Lower lobe of right lung (tissue), 2 donors: ENCODE data around the gene PIGT. TPM values are rescaled to one million over a fixed set of nuclear protein-coding genes. Genes with fewer than 3 reads are reported as not detected.
A peak's percentile ranks its signal among the peaks of the same experiment; 100 is the strongest.
"Not testable (repeated sequence)": the region's sequence is repeated elsewhere in the genome, so short reads cannot be mapped to it uniquely, and the experiment has no call there.

ENCODE experiments used
- ATAC-seq, 2 donors: fragments of 200-7000 bp; cut with Tn5 transposase; one replicate each; pipeline ENCODE4 v1.9.1; 2020 to 2022; ENCODE audit warnings: mild to moderate bottlenecking in 2 of 2, moderate library complexity in 2 of 2
- DNase-seq: peaks from one replicate; pipeline ENCODE4 v3.0.0-alpha.2; 2020
- H3K27ac ChIP-seq: fragments of 200-600 bp; one replicate; pipeline ENCODE4 v1.8.0; 2022
- H3K27me3 ChIP-seq: fragments of 200-600 bp; one replicate; pipeline ENCODE4 v1.8.0; 2022; ENCODE audit warnings: low read depth
- H3K36me3 ChIP-seq: fragments of 200-600 bp; one replicate; pipeline ENCODE4 v1.8.0; 2022; ENCODE audit warnings: mild to moderate bottlenecking
- H3K4me1 ChIP-seq: fragments of 200-600 bp; one replicate; pipeline ENCODE4 v1.8.0; 2022
- H3K4me3 ChIP-seq: fragments of 200-600 bp; one replicate; pipeline ENCODE4 v1.8.0; 2022; ENCODE audit warnings: mild to moderate bottlenecking
- H3K9me3 ChIP-seq: fragments of 200-600 bp; one replicate; pipeline ENCODE4 v1.8.0; 2022
- CTCF ChIP-seq: fragments of 200-600 bp; IDR thresholded peaks from one replicate; pipeline ENCODE4 v1.8.0; 2022; ENCODE audit warnings: antibody characterized with exemption, mild to moderate bottlenecking
- intact Hi-C: fragments of 100-400 bp; cut with DNase I; formaldehyde crosslinking; loops from one replicate; pipeline ENCODE4 v1.11.0; 2022
- microRNA-seq: library from miRNA; unstranded; fragments of <30 nt; microRNA quantifications from one replicate; pipeline ENCODE4 v1.2.0, GENCODE V29; 2020; ENCODE audit warnings: borderline number of aligned reads
- total RNA-seq: library from RNA; stranded (reverse); fragmentation: NEBNext Ultra II Directional; extraction: Animal tissue kit (Norgen Biotek cat#: 25700); gene quantifications from one replicate; pipeline ENCODE4 v1.2.1, GENCODE V29; 2021
- donor health status: DM: no; HTN: yes; CAD: no; lungs with severe emphysema.

Gene PIGT
- total RNA-seq, 1 donor from 2014 or later: 78.7 TPM

DNA sequence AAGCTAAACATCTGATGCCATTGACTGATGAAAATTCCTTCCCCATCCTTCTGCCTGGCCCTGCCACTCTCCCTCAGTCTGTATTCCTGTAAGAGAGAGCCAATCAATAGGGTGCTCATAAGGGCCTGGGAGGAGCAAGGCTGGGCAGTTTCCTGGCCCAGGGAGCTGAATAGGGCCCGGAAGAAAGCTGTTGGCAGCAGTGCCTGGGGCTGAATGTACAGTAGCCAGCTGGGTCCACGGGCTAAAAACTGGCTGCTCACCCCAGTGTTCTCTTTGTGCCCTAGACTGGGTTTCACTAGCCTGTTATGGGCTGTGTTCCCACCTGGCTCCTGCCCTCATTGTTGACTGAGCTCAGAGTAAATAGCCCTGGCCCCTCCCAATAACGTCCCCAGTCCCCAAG lies 51.9 kb downstream of the PIGT start:
- H3K36me3 ChIP-seq: no peaks in the 10 kb centered on the region
- intact Hi-C loops: no loop called here
- no peaks in the 10 kb centered on the region for H3K9me3 ChIP-seq
- no peak for TF ChIP-seq CTCF
- peaks cover 36% of the 10 kb centered on the region for H3K27me3 ChIP-seq
- ATAC-seq (no peak), DNase-seq (no peak)
- H3K27ac ChIP-seq: no peak overlapping the region
- H3K4me1 ChIP-seq: peaks cover 24% of the 10 kb centered on the region
- H3K4me3 ChIP-seq: no peak overlapping the region

DNA sequence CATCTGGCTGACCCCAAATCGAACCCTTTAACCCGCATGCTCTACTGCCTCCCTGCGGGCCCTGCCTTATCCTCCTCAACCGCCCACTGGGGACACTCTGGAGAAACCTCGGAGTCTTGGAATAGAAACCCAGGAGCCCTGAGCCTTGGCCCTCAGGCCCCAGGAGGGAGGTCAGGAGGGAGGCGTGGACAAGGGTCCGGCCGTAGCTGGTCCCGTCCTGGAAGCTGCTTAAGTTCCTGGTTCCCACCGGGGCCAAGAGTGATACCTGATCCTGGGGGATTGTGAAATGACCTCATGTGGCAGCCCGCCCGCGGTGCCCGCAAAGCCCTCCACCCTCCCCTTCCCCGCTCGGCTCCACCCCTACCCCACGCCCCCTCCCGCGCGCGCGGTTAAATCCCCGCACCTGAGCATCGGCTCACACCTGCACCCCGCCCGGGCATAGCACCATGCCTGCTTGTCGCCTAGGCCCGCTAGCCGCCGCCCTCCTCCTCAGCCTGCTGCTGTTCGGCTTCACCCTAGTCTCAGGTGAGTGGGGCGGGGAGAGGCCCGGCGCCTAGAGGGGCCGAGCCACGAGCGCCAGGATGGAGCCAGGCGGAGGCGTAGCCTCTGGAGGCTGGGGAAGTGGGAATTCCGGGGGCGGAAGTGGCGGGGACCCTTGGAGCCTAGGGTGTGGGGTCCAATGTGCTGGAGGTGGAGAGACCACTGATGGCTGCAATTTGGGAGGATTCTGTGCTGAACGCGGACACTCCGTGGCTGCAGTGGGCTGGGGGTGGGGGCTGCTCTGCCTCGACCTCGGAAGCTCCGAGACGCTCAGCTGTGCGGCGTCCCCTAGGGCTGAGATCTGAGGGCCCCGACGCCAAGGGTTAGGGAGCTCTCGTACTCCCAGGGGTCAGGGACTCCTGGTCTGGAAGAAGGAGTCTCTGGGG lies 53.7 kb downstream of the PIGT start, which contains the start of gene WFDC2:
Gene WFDC2, plus strand, starts transcription at position 418 of the 926 bp plus-strand sequence. Its CDS starts 29 bp downstream, at position 447.
- H3K4me1 ChIP-seq: peaks cover 24% of the 10 kb centered on the region
- intact Hi-C loops: no loop called here
- H3K36me3 ChIP-seq: no peaks in the 10 kb centered on the region
- TF ChIP-seq CTCF: no peak
- ATAC-seq (peak; percentile 83 to 84), DNase-seq (peak; percentile 81)
- peak within 1 kb of the TSS; percentile 71 for H3K27ac ChIP-seq
- H3K4me3 ChIP-seq: peak within 1 kb of the TSS; percentile 61
- H3K9me3 ChIP-seq: no peaks in the 10 kb centered on the region
- peaks cover 36% of the 10 kb centered on the region for H3K27me3 ChIP-seq

DNA sequence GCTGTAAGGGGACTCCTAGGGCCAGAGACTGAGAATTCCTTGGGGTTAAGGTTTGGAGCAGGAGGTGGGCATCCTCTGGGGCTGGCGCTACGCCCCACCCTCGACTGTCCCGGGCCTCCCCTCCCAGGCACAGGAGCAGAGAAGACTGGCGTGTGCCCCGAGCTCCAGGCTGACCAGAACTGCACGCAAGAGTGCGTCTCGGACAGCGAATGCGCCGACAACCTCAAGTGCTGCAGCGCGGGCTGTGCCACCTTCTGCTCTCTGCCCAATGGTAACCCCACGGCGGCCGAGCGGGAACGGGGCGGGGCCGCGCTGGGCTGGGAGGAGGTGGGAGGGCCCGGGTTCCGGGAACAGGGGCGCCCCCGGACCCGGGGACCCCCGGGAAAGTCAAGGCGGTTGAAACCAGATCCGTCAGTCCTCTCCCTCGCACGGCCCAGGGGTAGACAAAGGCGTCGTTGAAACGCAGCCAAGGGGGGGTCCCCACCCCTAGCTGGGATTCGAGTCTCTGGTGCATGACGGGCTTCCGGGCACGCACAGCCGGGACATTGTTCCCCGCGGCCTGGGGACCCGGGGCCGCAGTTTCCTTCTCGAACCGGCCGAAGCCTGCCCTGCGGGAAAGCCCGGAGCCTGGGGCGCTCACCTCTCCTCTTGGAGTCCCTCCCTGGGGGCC lies 54.5 kb downstream of the PIGT start:
- TF ChIP-seq CTCF: no peak
- Histone ChIP-seq H3K4me3 (peak overlapping the region; percentile 61), H3K27ac (peak overlapping the region; percentile 71)

DNA sequence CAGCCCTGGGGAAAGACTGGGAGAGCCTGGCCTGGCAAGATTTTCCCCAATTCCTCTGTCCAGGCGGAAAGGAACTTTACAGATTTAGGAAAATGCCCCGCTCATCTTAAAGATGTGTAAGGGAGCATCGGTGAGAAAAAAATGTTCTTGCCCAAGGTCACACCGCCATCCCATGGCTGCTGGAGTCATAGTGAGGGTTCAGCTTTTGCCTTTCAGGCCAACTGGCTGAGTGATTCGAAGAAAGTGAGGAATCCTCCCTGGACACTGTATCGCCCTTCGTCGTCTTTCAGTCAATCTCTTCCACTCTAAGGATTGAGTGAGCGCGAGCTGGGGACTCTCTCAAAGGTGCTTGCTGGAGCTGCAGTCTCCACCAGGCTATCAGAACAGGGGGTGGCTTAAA lies 55.0 kb downstream of the PIGT start:
- H3K4me1 ChIP-seq: peaks cover 19% of the 10 kb centered on the region
- H3K27ac ChIP-seq: peak overlapping the region; percentile 71
- no peaks in the 10 kb centered on the region for H3K36me3 ChIP-seq
- peak in 1 of 2 donors; percentile 15 for ATAC-seq
- no peak for TF ChIP-seq CTCF
- intact Hi-C loops: no loop called here
- DNase-seq: no peak
- peaks cover 36% of the 10 kb centered on the region for H3K27me3 ChIP-seq
- H3K4me3 ChIP-seq: peak overlapping the region; percentile 61
- no peaks in the 10 kb centered on the region for H3K9me3 ChIP-seq

More for the DNA sequence above, 54.5 kb downstream of the PIGT start:
- peaks cover 20% of the 10 kb centered on the region for H3K4me1 ChIP-seq
- peak; percentile 94 to 96 for ATAC-seq
- no peaks in the 10 kb centered on the region for H3K36me3 ChIP-seq
- peaks cover 36% of the 10 kb centered on the region for H3K27me3 ChIP-seq
- intact Hi-C loops: no loop called here
- peak; percentile 83 for DNase-seq
- no peaks in the 10 kb centered on the region for H3K9me3 ChIP-seq

DNA sequence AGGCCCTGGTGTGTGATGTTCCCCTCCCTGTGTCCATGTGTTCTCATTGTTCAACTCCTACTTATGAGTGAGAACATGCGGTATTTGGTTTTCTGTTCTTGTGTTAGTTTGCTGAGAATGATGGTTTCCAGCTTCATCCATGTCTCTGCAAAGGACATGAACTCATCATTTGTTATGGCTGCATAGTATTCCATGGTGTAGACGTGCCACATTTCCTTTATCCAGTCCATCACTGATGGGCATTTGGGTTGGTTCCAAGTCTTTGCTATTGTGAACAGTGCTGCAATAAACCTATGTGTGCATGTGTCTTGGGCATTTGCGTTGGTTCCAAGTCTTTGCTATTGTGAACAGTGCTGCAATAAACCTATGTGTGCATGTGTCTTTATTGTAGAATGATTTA lies 56.3 kb downstream of the PIGT start:
- H3K36me3 ChIP-seq, ATAC-seq, intact Hi-C loops, H3K27ac ChIP-seq, H3K9me3 ChIP-seq, DNase-seq, H3K4me3 ChIP-seq: not testable (repeated sequence)
- peaks cover 36% of the 10 kb centered on the region for H3K27me3 ChIP-seq
- peaks cover 19% of the 10 kb centered on the region for H3K4me1 ChIP-seq

Small RNA genes within 50 kb of the gene (microRNA-seq; reads per million reads assigned to microRNA genes)
- not detected for gene MIR6812

Other genes starting within 250 kb of the PIGT start
- 9.2 TPM for gene PI3, start 241.2 kb upstream of the PIGT start, total RNA-seq
- not detected for gene SEMG1, start 209.1 kb upstream of the PIGT start, total RNA-seq
- gene SEMG2, start 194.8 kb upstream of the PIGT start, total RNA-seq: not detected
- 1,714 TPM for gene SLPI, start 161.6 kb upstream of the PIGT start, total RNA-seq
- not detected for gene RBPJL, start 109.3 kb upstream of the PIGT start, total RNA-seq
- not detected for gene MATN4, start 107.8 kb upstream of the PIGT start, total RNA-seq
- 259 TPM for gene SDC4, start 67.7 kb upstream of the PIGT start, total RNA-seq
- 69.3 TPM for gene SYS1, start 53.0 kb upstream of the PIGT start, total RNA-seq
- not detected for gene TP53TG5, start 37.8 kb upstream of the PIGT start, total RNA-seq
- gene DBNDD2, start 7.9 kb upstream of the PIGT start, total RNA-seq: 82.2 TPM
- 172 TPM for gene WFDC2, start 53.6 kb downstream of the PIGT start, total RNA-seq
- gene SPINT3, start 99.5 kb downstream of the PIGT start, total RNA-seq: not detected
- gene WFDC6, start 123.3 kb downstream of the PIGT start, total RNA-seq: not detected
- gene EPPIN, start 131.3 kb downstream of the PIGT start, total RNA-seq: 0.38 TPM
- not detected for gene WFDC8, start 163.1 kb downstream of the PIGT start, total RNA-seq
- gene WFDC10A, start 213.6 kb downstream of the PIGT start, total RNA-seq: not detected
- gene WFDC9, start 215.1 kb downstream of the PIGT start, total RNA-seq: not detected